Bronchial epithelial cell (primary cell): ENCODE results near the gene SCGB1D1. TPM values are rescaled to one million over a fixed set of nuclear protein-coding genes. Genes with fewer than 3 reads are reported as not detected.

Experiments
- DNase-seq: peaks from one replicate; pipeline ENCODE4 v3.0.0-alpha.2; 2010; ENCODE audit warnings: low read depth
- FAIRE-seq: peaks from 2 replicates; lab custom pipeline; 2011; peaks lifted over from hg19 to GRCh38; lab: Jason Lieb, UNC
- H3K27me3 ChIP-seq: 2 replicates; pipeline ENCODE4 v1.5.1; 2011; ENCODE audit warnings: low read length; ENCODE audit not compliant: control insufficient read depth, insufficient read depth
- H3K36me3 ChIP-seq: 2 replicates; pipeline ENCODE4 v1.5.1; 2011; ENCODE audit warnings: low read length; ENCODE audit not compliant: control insufficient read depth, insufficient read depth
- H3K4me3 ChIP-seq: 2 replicates; pipeline ENCODE4 v1.5.1; 2011; ENCODE audit warnings: mild to moderate bottlenecking, low read depth, low read length, control low read depth
- CTCF ChIP-seq: IDR thresholded peaks from 2 replicates; pipeline ENCODE4 v1.5.1; 2011; ENCODE audit warnings: mild to moderate bottlenecking, moderate library complexity, low read length, control low read depth, inconsistent platforms; ENCODE audit not compliant: insufficient read depth, severe bottlenecking
- total RNA-seq: library from RNA; depleted of rRNA; stranded (reverse); fragments of >200 nt; gene quantifications from 2 replicates; pipeline ENCODE4 v1.2.1, GENCODE V29; 2014

The SCGB1D1 gene
- total RNA-seq, 1 donor from 2014 or later: not detected

GRCh38 chr11:62148271-62148980 is 41.6 kb upstream of the SCGB1D1 start:
- TF ChIP-seq CTCF: no peak
- FAIRE-seq: no peak
- Histone ChIP-seq H3K27me3 (no peaks in the 10 kb centered on the region), H3K36me3 (peaks cover 27% of the 10 kb centered on the region), H3K4me3 (no peak overlapping the region)
- no peak for DNase-seq

GRCh38 chr11:62149986-62150886 is 39.8 kb upstream of the SCGB1D1 start:
- H3K27me3 ChIP-seq: no peaks in the 10 kb centered on the region
- no peak overlapping the region for H3K4me3 ChIP-seq
- peaks cover 25% of the 10 kb centered on the region for H3K36me3 ChIP-seq
- FAIRE-seq (peak; percentile 64), DNase-seq (no peak)
- no peak for TF ChIP-seq CTCF

GRCh38 chr11:62150887-62151736 is 38.9 kb upstream of the SCGB1D1 start:
- Histone ChIP-seq H3K4me3 (no peak overlapping the region), H3K36me3 (peaks cover 21% of the 10 kb centered on the region), H3K27me3 (no peaks in the 10 kb centered on the region)
- TF ChIP-seq CTCF: no peak
- peak; percentile 92 for FAIRE-seq
- DNase-seq: no peak

GRCh38 chr11:62151737-62152102 is 38.3 kb upstream of the SCGB1D1 start:
- no peak for DNase-seq

More at GRCh38 chr11:62151737-62152102, 38.3 kb upstream of the SCGB1D1 start:
- Histone ChIP-seq H3K36me3 (peaks cover 21% of the 10 kb centered on the region), H3K4me3 (no peak overlapping the region), H3K27me3 (no peaks in the 10 kb centered on the region)
- TF ChIP-seq CTCF: no peak
- FAIRE-seq: no peak
